Right atrium auricular region (tissue), 2 donors: ENCODE results near the gene GTPBP4. TPM values are rescaled to one million over a fixed set of nuclear protein-coding genes. Genes with fewer than 3 reads are reported as not detected.

Source experiments
- DNase-seq: peaks from one replicate; pipeline ENCODE4 v3.0.0-alpha.2; 2019; ENCODE audit warnings: low spot score
- H3K27ac ChIP-seq, 2 donors: fragments of 200-600 bp; sonication (generic); 1 replicate in 1 of 2; 2 replicates in 1 of 2; pipeline ENCODE4 v1.5.1; 2016 to 2019
- H3K27me3 ChIP-seq, 2 donors: fragments of 200-600 bp; sonication (generic); one replicate each; pipeline versions ENCODE4 v1.5.1 to v1.6.0; 2017 to 2019
- H3K36me3 ChIP-seq: fragments of 200-600 bp; sonication (generic); one replicate; pipeline ENCODE4 v1.5.1; 2016
- H3K4me1 ChIP-seq, 2 donors: fragments of 200-600 bp; sonication (generic); one replicate each; pipeline versions ENCODE4 v1.5.1 to v1.6.0; 2017 to 2019
- H3K4me3 ChIP-seq, 2 donors: fragments of 200-600 bp; sonication (generic); 1 replicate in 1 of 2; 2 replicates in 1 of 2; pipeline ENCODE4 v1.5.1; 2017 to 2019; ENCODE audit warnings: mild to moderate bottlenecking in 1 of 2, moderate library complexity in 1 of 2
- H3K9me3 ChIP-seq, 2 donors: fragments of 200-600 bp; sonication (generic); one replicate each; pipeline ENCODE4 v1.5.1; 2019
- total RNA-seq, 2 donors: library from RNA; depleted of rRNA; stranded (reverse); fragments of >200 nt; gene quantifications; one replicate each; pipeline ENCODE4 v1.1.0, GENCODE V29; 2016
- TF ChIP-seq, protein P1 (sequence below), 2 donors: fragments of 200-600 bp; sonication (generic); IDR thresholded peaks; one replicate each; pipeline ENCODE4 v1.5.1; 2019; ENCODE audit warnings: antibody characterized with exemption in 2 of 2

The GTPBP4 gene
- total RNA-seq, 2 donors from 2014 or later, result 14.4 to 14.6 TPM

DNA sequence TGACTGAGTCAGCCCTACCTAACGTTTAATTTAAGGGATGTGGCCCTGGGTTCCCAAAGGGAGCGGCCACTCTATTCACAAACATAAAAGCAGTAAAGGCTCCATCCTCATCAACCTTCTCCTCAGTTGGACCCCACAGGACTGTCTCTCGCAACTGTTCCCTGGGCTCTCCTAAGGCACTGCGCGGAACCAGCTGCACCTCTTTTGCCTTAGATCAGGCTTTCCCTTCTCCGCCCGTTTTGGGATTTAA is 689 bp upstream of the GTPBP4 start:
- Histone ChIP-seq H3K4me1 (peaks cover 0 to 45% of the 10 kb centered on the region in 2 donors), H3K9me3 (no peaks in the 10 kb centered on the region), H3K36me3 (no peaks in the 10 kb centered on the region), H3K27ac (peak overlapping the region; percentile 94 to 95), H3K4me3 (peak overlapping the region; percentile 61 to 96), H3K27me3 (no peaks in the 10 kb centered on the region)
- no peak for DNase-seq
- TF ChIP-seq, protein P1, sequence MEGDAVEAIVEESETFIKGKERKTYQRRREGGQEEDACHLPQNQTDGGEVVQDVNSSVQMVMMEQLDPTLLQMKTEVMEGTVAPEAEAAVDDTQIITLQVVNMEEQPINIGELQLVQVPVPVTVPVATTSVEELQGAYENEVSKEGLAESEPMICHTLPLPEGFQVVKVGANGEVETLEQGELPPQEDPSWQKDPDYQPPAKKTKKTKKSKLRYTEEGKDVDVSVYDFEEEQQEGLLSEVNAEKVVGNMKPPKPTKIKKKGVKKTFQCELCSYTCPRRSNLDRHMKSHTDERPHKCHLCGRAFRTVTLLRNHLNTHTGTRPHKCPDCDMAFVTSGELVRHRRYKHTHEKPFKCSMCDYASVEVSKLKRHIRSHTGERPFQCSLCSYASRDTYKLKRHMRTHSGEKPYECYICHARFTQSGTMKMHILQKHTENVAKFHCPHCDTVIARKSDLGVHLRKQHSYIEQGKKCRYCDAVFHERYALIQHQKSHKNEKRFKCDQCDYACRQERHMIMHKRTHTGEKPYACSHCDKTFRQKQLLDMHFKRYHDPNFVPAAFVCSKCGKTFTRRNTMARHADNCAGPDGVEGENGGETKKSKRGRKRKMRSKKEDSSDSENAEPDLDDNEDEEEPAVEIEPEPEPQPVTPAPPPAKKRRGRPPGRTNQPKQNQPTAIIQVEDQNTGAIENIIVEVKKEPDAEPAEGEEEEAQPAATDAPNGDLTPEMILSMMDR (IDR thresholded peaks at IDR 0.05), result no peak

DNA sequence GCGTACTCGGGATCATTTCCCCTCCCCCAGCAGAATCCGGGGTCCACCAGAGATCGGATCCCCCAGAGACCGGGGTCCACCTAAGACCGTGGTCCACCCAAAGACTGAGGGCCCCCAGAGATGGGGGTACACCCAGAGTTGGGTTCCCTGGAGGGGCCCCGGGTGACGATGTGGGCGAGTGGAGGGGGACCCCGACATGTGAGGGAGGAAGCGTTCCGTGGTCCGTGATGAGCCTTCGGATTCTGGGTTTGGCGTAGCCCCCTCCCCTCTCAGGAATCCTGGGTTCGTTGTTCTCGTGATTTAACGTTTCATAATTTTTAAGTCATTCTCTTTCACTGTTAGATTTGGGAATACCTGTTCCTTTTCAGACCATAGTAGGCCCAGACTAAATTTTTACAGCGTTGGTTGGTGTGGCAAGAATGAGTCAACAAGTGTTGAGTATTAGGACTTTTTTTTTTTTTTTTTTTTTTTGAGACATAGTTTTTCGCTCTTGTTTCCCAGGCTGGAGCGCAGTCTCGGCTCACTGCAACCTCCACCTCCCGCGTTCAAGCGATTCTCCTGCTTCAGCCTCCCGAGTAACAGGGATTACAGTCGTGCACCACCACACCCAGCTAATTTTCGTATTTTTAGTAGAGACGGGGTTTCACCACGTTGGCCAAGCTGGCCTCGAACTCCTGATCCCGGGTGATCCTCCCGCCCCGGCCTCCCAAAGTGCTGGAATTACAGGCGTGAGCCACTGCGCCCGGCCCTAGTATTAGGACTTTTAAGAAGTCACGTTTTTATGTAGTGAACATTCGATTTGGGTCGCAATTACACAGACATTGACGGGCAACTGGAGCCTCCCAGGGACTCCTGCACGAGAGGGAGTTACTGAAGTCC is 672 bp downstream of the GTPBP4 start:
- Histone ChIP-seq H3K9me3 (no peaks in the 10 kb centered on the region), H3K36me3 (peaks cover 8% of the 10 kb centered on the region), H3K4me3 (peak overlapping the region; percentile 61 to 96), H3K27me3 (no peaks in the 10 kb centered on the region), H3K4me1 (peaks cover 0 to 45% of the 10 kb centered on the region in 2 donors), H3K27ac (peak overlapping the region; percentile 94 to 95)
- TF ChIP-seq, protein P1 (IDR thresholded peaks at IDR 0.05), result no peak
- DNase-seq, result no peak

DNA sequence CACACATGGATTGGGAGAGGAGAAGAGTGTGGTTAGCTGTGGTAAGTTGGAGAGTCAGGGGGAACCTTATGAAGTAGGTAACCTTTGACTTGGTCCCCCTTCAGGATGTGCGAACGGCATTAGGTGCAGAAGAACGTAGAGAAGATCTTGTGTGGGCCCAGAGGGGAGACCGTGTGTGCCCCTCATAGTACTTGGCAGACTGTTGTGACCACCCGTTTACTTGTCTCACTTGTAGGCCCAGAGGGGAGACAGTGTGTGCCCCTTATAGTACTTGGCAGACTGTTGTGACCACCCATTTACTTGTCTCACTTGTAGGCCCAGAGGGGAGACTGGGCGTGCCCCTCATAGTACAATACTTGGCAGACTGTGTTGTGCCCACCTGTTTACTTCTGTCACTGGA is 2.6 kb downstream of the GTPBP4 start:
- H3K27me3 ChIP-seq, result no peaks in the 10 kb centered on the region
- no peak overlapping the region for H3K4me3 ChIP-seq
- H3K27ac ChIP-seq, result no peak overlapping the region
- TF ChIP-seq, protein P1 (IDR thresholded peaks at IDR 0.05), result no peak
- H3K4me1 ChIP-seq, result peaks cover 0 to 40% of the 10 kb centered on the region in 2 donors
- no peaks in the 10 kb centered on the region for H3K9me3 ChIP-seq
- peaks cover 26% of the 10 kb centered on the region for H3K36me3 ChIP-seq
- DNase-seq, result no peak

DNA sequence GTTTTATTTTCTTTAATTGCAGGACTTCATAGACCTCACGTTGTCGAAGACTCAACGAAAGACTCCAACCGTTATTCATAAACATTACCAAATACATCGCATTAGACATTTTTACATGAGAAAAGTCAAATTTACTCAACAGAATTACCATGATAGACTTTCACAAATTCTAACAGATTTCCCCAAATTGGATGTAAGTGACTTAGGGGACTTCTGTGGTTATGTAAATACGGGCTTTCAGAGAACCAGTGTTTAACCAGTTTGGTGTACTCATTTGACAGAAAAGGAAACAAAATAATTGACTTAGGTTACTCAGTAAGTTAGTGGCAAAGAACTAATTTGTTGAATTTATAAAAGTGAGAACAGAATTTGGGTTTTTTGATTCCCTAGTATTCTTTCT is 4.2 kb downstream of the GTPBP4 start:
- Histone ChIP-seq H3K9me3 (no peaks in the 10 kb centered on the region), H3K4me1 (peaks cover 0 to 26% of the 10 kb centered on the region in 2 donors), H3K27me3 (no peaks in the 10 kb centered on the region), H3K4me3 (no peak overlapping the region), H3K27ac (no peak overlapping the region), H3K36me3 (peaks cover 42% of the 10 kb centered on the region)
- no peak for DNase-seq
- TF ChIP-seq, protein P1 (IDR thresholded peaks at IDR 0.05), result no peak

DNA sequence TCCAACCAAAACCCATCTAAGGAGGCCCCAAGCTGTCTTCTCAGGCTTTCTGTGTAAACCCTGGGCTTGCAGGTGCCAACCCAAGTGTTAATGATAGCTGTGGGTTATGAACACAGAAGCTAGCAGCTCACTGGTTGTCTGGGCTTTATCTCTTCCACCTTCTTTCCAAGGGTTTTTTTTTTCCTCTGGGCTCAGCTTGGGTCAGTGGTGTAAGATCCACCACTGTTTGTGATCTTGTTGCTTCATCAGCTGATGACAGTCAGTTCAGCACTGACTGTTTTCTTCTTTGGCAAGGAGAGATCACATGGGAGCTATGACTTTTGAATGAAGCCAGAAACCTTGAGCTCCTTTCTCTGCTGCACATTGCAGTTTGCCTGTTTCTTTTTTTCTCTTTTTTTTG is 4.6 kb downstream of the GTPBP4 start:
- Histone ChIP-seq H3K27me3 (no peaks in the 10 kb centered on the region), H3K9me3 (no peaks in the 10 kb centered on the region), H3K4me3 (no peak overlapping the region), H3K27ac (no peak overlapping the region), H3K36me3 (peaks cover 46% of the 10 kb centered on the region), H3K4me1 (peaks cover 0 to 23% of the 10 kb centered on the region in 2 donors)
- no peak for DNase-seq
- TF ChIP-seq, protein P1 (IDR thresholded peaks at IDR 0.05), result no peak
